ENCODE data around the gene C6orf89. TPM values are rescaled to one million over a fixed set of nuclear protein-coding genes. Genes with fewer than 3 reads are reported as not detected.

The C6orf89 gene
- polyA plus RNA-seq, 2 of the 4 experiments (the other 2 are of a cell fraction): 13.8 to 27.0 TPM

- no peak; a peak in 1 of 6 replicates for ATAC-seq
- WGBS (ENCODE audit: missing lambda C conversion rate): 75% methylated on average over 5 of the region's 7 CpGs
- TF ChIP-seq BCL3 (IDR thresholded peaks at IDR 0.05): no peak
- TF ChIP-seq MYC (IDR thresholded peaks at IDR 0.05; ENCODE audit: borderline replicate concordance, low read length): no peak
- no peak for TF ChIP-seq ESRRA (IDR thresholded peaks at IDR 0.05; ENCODE audit: borderline replicate concordance, low read length)
- TF ChIP-seq PHF8 (IDR thresholded peaks at IDR 0.05; ENCODE audit: borderline replicate concordance, low read depth): no peak
- TF ChIP-seq KDM1A (IDR thresholded peaks at IDR 0.05; ENCODE audit: low read depth): no peak
- TF ChIP-seq MAFK (IDR thresholded peaks at IDR 0.05; ENCODE audit: partially characterized antibody): no peak
- no peak for TF ChIP-seq ZFP36 (IDR thresholded peaks at IDR 0.05; ENCODE audit: borderline replicate concordance, partially characterized antibody)
- no peak for TF ChIP-seq FOSB (CRISPR knock-in tag; IDR thresholded peaks at IDR 0.05)
- TF ChIP-seq HDAC2 (IDR thresholded peaks at IDR 0.05): no peak
- no peak for TF ChIP-seq ZSCAN20 (CRISPR knock-in tag; IDR thresholded peaks at IDR 0.05)
- no peak for TF ChIP-seq SREBF2 (IDR thresholded peaks at IDR 0.05)
- TF ChIP-seq RCOR1 (IDR thresholded peaks at IDR 0.05; ENCODE audit: low read depth, low read length): no peak
- TF ChIP-seq CEBPB (IDR thresholded peaks at IDR 0.05): no peak
- TF ChIP-seq JUNB (IDR thresholded peaks at IDR 0.05): no peak
- no peak for TF ChIP-seq HEYL (CRISPR knock-in tag; IDR thresholded peaks at IDR 0.05)
- TF ChIP-seq MAX (IDR thresholded peaks at IDR 0.05): no peak
- TF ChIP-seq BHLHE40 (IDR thresholded peaks at IDR 0.05; ENCODE audit: low read depth, low read length): no peak
- Histone ChIP-seq H3K4me2 (no peak overlapping the region), H3K9me3 (no peaks in the 10 kb centered on the region), H3K4me3 (no peak overlapping the region), H3K4me1 (no peaks in the 10 kb centered on the region), H3K27ac (no peak overlapping the region)
- DNase-seq (ENCODE audit: low read depth in 1 of 2, low spot score in 1 of 2): no peak
- CTCF ChIA-PET: no interaction called here
- POLR2A ChIA-PET: no interaction called here
- no peak for FAIRE-seq
Measured at GRCh38 chr6:36928547-36928918, 42.8 kb downstream of the C6orf89 start.

- TF ChIP-seq CTCF (IDR thresholded peaks at IDR 0.05): no peak
- TF ChIP-seq GATA3 (IDR thresholded peaks at IDR 0.05; ENCODE audit: borderline replicate concordance): no peak
- TF ChIP-seq ATOH8 (CRISPR knock-in tag; IDR thresholded peaks at IDR 0.05; ENCODE audit: low read depth): no peak
- no peak for TF ChIP-seq HEYL (CRISPR knock-in tag; IDR thresholded peaks at IDR 0.05)
- CTCF ChIA-PET: no interaction called here
- Histone ChIP-seq H3K9me3 (no peaks in the 10 kb centered on the region), H3K4me3 (no peak overlapping the region), H3K4me1 (no peaks in the 10 kb centered on the region), H3K27ac (no peak overlapping the region), H3K4me2 (no peak overlapping the region)
- no peak for FAIRE-seq
- no peak for ATAC-seq
- WGBS (ENCODE audit: missing lambda C conversion rate): 79% methylated on average over 10 of the region's 10 CpGs
- POLR2A ChIA-PET: no interaction called here
- DNase-seq (ENCODE audit: low read depth in 1 of 2, low spot score in 1 of 2): no peak
Measured at GRCh38 chr6:36929152-36929551, 43.4 kb downstream of the C6orf89 start.

- H3K9me3 ChIP-seq: no peaks in the 10 kb centered on the region
- WGBS (ENCODE audit: missing lambda C conversion rate): 53% methylated on average over 5 of the region's 5 CpGs
- no peaks in the 10 kb centered on the region for H3K4me1 ChIP-seq
- no peak for FAIRE-seq
- no peak for TF ChIP-seq SMC3 (IDR thresholded peaks at IDR 0.05)
- TF ChIP-seq NFE2L2 (conservative IDR thresholded peaks at IDR 0.05; ENCODE audit: low read length): no peak
- TF ChIP-seq CHD4 (IDR thresholded peaks at IDR 0.05; ENCODE audit: borderline replicate concordance): no peak
- TF ChIP-seq ZNF302 (CRISPR knock-in tag; IDR thresholded peaks at IDR 0.05): no peak
- no peak overlapping the region for H3K27ac ChIP-seq
- no peak for ATAC-seq
- ChIA-PET POLR2A (no interaction called here), CTCF (no interaction called here)
- H3K4me2 ChIP-seq: no peak overlapping the region
- no peak for DNase-seq (ENCODE audit: low read depth in 1 of 2, low spot score in 1 of 2)
- no peak overlapping the region for H3K4me3 ChIP-seq
Measured at GRCh38 chr6:36929607-36930006, 43.9 kb downstream of the C6orf89 start.
